ENCODE measurements around the gene ASTN2.

GRCh38 chr9:116555556-116556155 lies 859.2 kb downstream of the ASTN2 start:
- TF ChIP-seq CTCF (IDR thresholded peaks at IDR 0.05; ENCODE audit: low read length) (no peak), EZH2 (IDR thresholded peaks at IDR 0.05; ENCODE audit: borderline replicate concordance, low read length) (no peak)

Data from OCI-LY1 (cell line).